Ureter (tissue), 1 donor: ENCODE results near the gene HUNK. TPM values are rescaled to one million over a fixed set of nuclear protein-coding genes. Genes with fewer than 3 reads are reported as not detected.
"Not testable (repeated sequence)": the region's sequence is repeated elsewhere in the genome, so short reads cannot be mapped to it uniquely, and the experiment has no call there.

Experiments
- DNase-seq: peaks from one replicate; pipeline ENCODE4 v3.0.0-alpha.2; 2020; ENCODE audit warnings: low spot score
- total RNA-seq: library from RNA; stranded (reverse); gene quantifications from one replicate; pipeline ENCODE4 v1.2.4, GENCODE V29; 2023
- donor health status: DM: yes; HTN: yes; CAD: no.

HUNK gene
- total RNA-seq, 1 donor from 2014 or later, result 4.5 TPM

- no peak for DNase-seq
Observed at GRCh38 chr21:31999810-32000468, 127.1 kb downstream of the HUNK start.

GRCh38 chr21:32001390-32001789, 128.6 kb downstream of the HUNK start:
- DNase-seq, result no peak

- DNase-seq, result no peak
Observed at GRCh38 chr21:32003411-32003810, 130.6 kb downstream of the HUNK start.

GRCh38 chr21:32004291-32004690, 131.5 kb downstream of the HUNK start:
- no peak for DNase-seq

- DNase-seq, result no peak
Observed at GRCh38 chr21:32007456-32007855, 134.6 kb downstream of the HUNK start.

GRCh38 chr21:32008714-32009113, 135.9 kb downstream of the HUNK start:
- DNase-seq, result no peak

GRCh38 chr21:32009263-32009662, 136.4 kb downstream of the HUNK start:
- DNase-seq, result no peak

- DNase-seq, result peak; percentile 57
Observed at GRCh38 chr21:32015461-32016139, 142.8 kb downstream of the HUNK start.

GRCh38 chr21:32018381-32018780, 145.6 kb downstream of the HUNK start:
- no peak for DNase-seq

GRCh38 chr21:32020564-32020963, 147.7 kb downstream of the HUNK start:
- DNase-seq, result no peak

- peak; percentile 77 for DNase-seq
Observed at GRCh38 chr21:32021319-32021994, 148.6 kb downstream of the HUNK start.

- DNase-seq, result no peak
Observed at GRCh38 chr21:32022146-32022545, 149.3 kb downstream of the HUNK start.

- no peak for DNase-seq
Observed at GRCh38 chr21:32030146-32030652, 157.4 kb downstream of the HUNK start.

GRCh38 chr21:32034850-32035249, 162.0 kb downstream of the HUNK start:
- DNase-seq, result no peak

GRCh38 chr21:32035617-32036016, 162.8 kb downstream of the HUNK start:
- no peak for DNase-seq

- no peak for DNase-seq
Observed at GRCh38 chr21:32036756-32037155, 163.9 kb downstream of the HUNK start.

GRCh38 chr21:32038751-32039150, 165.9 kb downstream of the HUNK start:
- DNase-seq, result not testable (repeated sequence)

- no peak for DNase-seq
Observed at GRCh38 chr21:32043458-32043857, 170.6 kb downstream of the HUNK start.

GRCh38 chr21:32044205-32045180, 171.7 kb downstream of the HUNK start:
- no peak for DNase-seq

GRCh38 chr21:32046191-32046590, 173.4 kb downstream of the HUNK start:
- no peak for DNase-seq

- no peak for DNase-seq
Observed at GRCh38 chr21:32048353-32048752, 175.5 kb downstream of the HUNK start.
